H9 (cell line): ENCODE measurements around the gene INTS1. TPM values are rescaled to one million over a fixed set of nuclear protein-coding genes. Genes with fewer than 3 reads are reported as not detected.
A peak's percentile ranks its signal among the peaks of the same experiment; 100 is the strongest.

Source experiments
- DNase-seq: peaks from one replicate; pipeline ENCODE4 v3.0.0-alpha.2; 2017
- H2AFZ ChIP-seq: one replicate; pipeline ENCODE4 v1.6.1; 2013; ENCODE audit warnings: mild to moderate bottlenecking, low read length, control low read depth, moderate library complexity
- H2AK5ac ChIP-seq: 2 replicates; pipeline ENCODE4 v1.6.1; 2013; ENCODE audit warnings: low read length, control low read depth, mixed read lengths; ENCODE audit not compliant: insufficient read length
- H2BK120ac ChIP-seq: one replicate; pipeline ENCODE4 v1.6.1; 2013; ENCODE audit warnings: low read depth, mild to moderate bottlenecking, low read length, control low read depth, inconsistent platforms; ENCODE audit not compliant: poor library complexity, severe bottlenecking
- H2BK12ac ChIP-seq: 2 replicates; pipeline ENCODE4 v1.6.1; 2013; ENCODE audit warnings: low read length, control low read depth, mixed read lengths, low read depth; ENCODE audit not compliant: insufficient read length
- H2BK15ac ChIP-seq: 2 replicates; pipeline ENCODE4 v1.6.1; 2013; ENCODE audit warnings: low read depth, low read length, control low read depth
- H2BK20ac ChIP-seq: one replicate; pipeline ENCODE4 v1.6.1; 2013; ENCODE audit warnings: low read depth, mild to moderate bottlenecking, low read length, control low read depth, inconsistent platforms; ENCODE audit not compliant: poor library complexity, severe bottlenecking
- H2BK5ac ChIP-seq: 2 replicates; pipeline ENCODE4 v1.6.1; 2013; ENCODE audit warnings: low read length, control low read depth, mixed read lengths; ENCODE audit not compliant: insufficient read length
- H3K14ac ChIP-seq: 2 replicates; pipeline ENCODE4 v1.6.1; 2013; ENCODE audit warnings: low read length, control low read depth; ENCODE audit not compliant: insufficient read depth
- H3K18ac ChIP-seq: 2 replicates; pipeline ENCODE4 v1.6.1; 2013; ENCODE audit warnings: low read depth, mild to moderate bottlenecking, mixed read lengths, low read length, control low read depth; ENCODE audit not compliant: insufficient read length
- H3K23ac ChIP-seq: 2 replicates; pipeline ENCODE4 v1.6.1; 2013; ENCODE audit warnings: low read length, control low read depth, mixed read lengths, low read depth; ENCODE audit not compliant: insufficient read length
- H3K23me2 ChIP-seq: 2 replicates; pipeline ENCODE4 v1.6.1; 2013; ENCODE audit warnings: low read depth, mild to moderate bottlenecking, mixed read lengths, low read length, control low read depth; ENCODE audit not compliant: insufficient read length, poor library complexity, severe bottlenecking
- H3K27ac ChIP-seq: 2 replicates; pipeline ENCODE4 v1.5.1; 2013; ENCODE audit warnings: low read length, control low read depth, mixed read lengths, low read depth; ENCODE audit not compliant: insufficient read length
- H3K27me3 ChIP-seq: 2 replicates; pipeline ENCODE4 v1.6.1; 2013; ENCODE audit warnings: low read length, control low read depth, inconsistent platforms; ENCODE audit not compliant: insufficient read depth
- H3K4ac ChIP-seq: 2 replicates; pipeline ENCODE4 v1.6.1; 2013; ENCODE audit warnings: low read depth, mild to moderate bottlenecking, control low read depth, inconsistent platforms, low read length, moderate library complexity
- H3K4me1 ChIP-seq: 2 replicates; pipeline ENCODE4 v1.6.1; 2013; ENCODE audit warnings: low read length, control low read depth, inconsistent platforms; ENCODE audit not compliant: insufficient read depth
- H3K4me2 ChIP-seq: 2 replicates; pipeline ENCODE4 v1.6.1; 2013; ENCODE audit warnings: low read length, control low read depth, mixed read lengths; ENCODE audit not compliant: insufficient read length, insufficient read depth
- H3K56ac ChIP-seq: 2 replicates; pipeline ENCODE4 v1.6.1; 2013; ENCODE audit warnings: low read depth, mild to moderate bottlenecking, mixed read lengths, low read length, control low read depth; ENCODE audit not compliant: insufficient read length
- H3K79me1 ChIP-seq: 2 replicates; pipeline ENCODE4 v1.6.1; 2013; ENCODE audit warnings: low read depth, mild to moderate bottlenecking, moderate library complexity, low read length, control low read depth, inconsistent platforms; ENCODE audit not compliant: insufficient read depth, poor library complexity, severe bottlenecking
- H3K79me2 ChIP-seq: 2 replicates; pipeline ENCODE4 v1.6.1; 2013; ENCODE audit warnings: low read length, control low read depth, inconsistent platforms; ENCODE audit not compliant: insufficient read depth
- H3K9ac ChIP-seq: 2 replicates; pipeline ENCODE4 v1.6.1; 2013; ENCODE audit warnings: low read length, control low read depth, mixed read lengths; ENCODE audit not compliant: insufficient read length; ENCODE audit errors: extremely low read depth
- H3K9me3 ChIP-seq: one replicate; pipeline ENCODE4 v1.6.1; 2013; ENCODE audit warnings: low read depth, low read length, inconsistent platforms; ENCODE audit not compliant: control insufficient read depth
- H3T11ph ChIP-seq: one replicate; pipeline ENCODE4 v1.6.1; 2013; ENCODE audit warnings: mild to moderate bottlenecking, low read length, control low read depth, inconsistent platforms
- H4K20me1 ChIP-seq: one replicate; pipeline ENCODE4 v1.6.1; 2013; ENCODE audit not compliant: control insufficient read depth, insufficient read length, insufficient read depth
- H4K5ac ChIP-seq: 2 replicates; pipeline ENCODE4 v1.6.1; 2013; ENCODE audit warnings: low read depth, mild to moderate bottlenecking, mixed read lengths, low read length, control low read depth; ENCODE audit not compliant: insufficient read length
- H4K8ac ChIP-seq: replicated peaks from 2 replicates; pipeline ENCODE4 v1.6.1; 2013; ENCODE audit warnings: low read length, control low read depth, mixed read lengths, low read depth; ENCODE audit not compliant: insufficient read length
- H4K91ac ChIP-seq: 2 replicates; pipeline ENCODE4 v1.6.1; 2013; ENCODE audit warnings: low read depth, mild to moderate bottlenecking, moderate library complexity, mixed read lengths, low read length, control low read depth; ENCODE audit not compliant: insufficient read length
- H3K27ac Mint-ChIP-seq, 3 experiments: 2 replicates in 2 of 3; 3 replicates in 1 of 3; pipeline ENCODE4 v1.8.0; 2020 to 2021; ENCODE audit warnings: mixed read lengths in 3 of 3, mild to moderate bottlenecking in 1 of 3, moderate library complexity in 1 of 3
- H3K27me3 Mint-ChIP-seq: 2 replicates; pipeline ENCODE4 v1.8.0; 2021; ENCODE audit warnings: low read depth, mild to moderate bottlenecking, moderate library complexity, mixed read lengths
- H3K36me3 Mint-ChIP-seq, 3 experiments: 2 replicates in 2 of 3; 3 replicates in 1 of 3; pipeline ENCODE4 v1.8.0; 2020 to 2021; ENCODE audit warnings: low read depth in 3 of 3, mixed read lengths in 3 of 3; ENCODE audit not compliant: insufficient read depth in 1 of 3
- H3K4me1 Mint-ChIP-seq, 2 experiments: 2 replicates each; pipeline ENCODE4 v1.8.0; 2020; ENCODE audit warnings: mixed read lengths in 2 of 2
- H3K4me3 Mint-ChIP-seq, 2 experiments: 2 replicates in 1 of 2; 3 replicates in 1 of 2; pipeline ENCODE4 v1.8.0; 2020 to 2021; ENCODE audit warnings: mild to moderate bottlenecking in 2 of 2, mixed read lengths in 2 of 2, moderate library complexity in 1 of 2
- H3K9me3 Mint-ChIP-seq, 2 experiments: 2 replicates in 1 of 2; 3 replicates in 1 of 2; pipeline ENCODE4 v1.8.0; 2020; ENCODE audit warnings: mild to moderate bottlenecking in 2 of 2, mixed read lengths in 2 of 2, moderate library complexity in 1 of 2
- CTCF ChIP-seq: fragments of 200-600 bp; sonication (generic); conservative IDR thresholded peaks from 3 replicates; pipeline ENCODE4 v1.8.0; 2021; ENCODE audit warnings: antibody characterized with exemption, mild to moderate bottlenecking
- WGBS: extraction: QIAGEN DNeasy Blood & Tissue Kit; methylation state at CpG from one replicate; pipeline ENCODE4 v1.1.7; 2013; ENCODE audit warnings: missing lambda C conversion rate, low lambda C conversion rate, mixed read lengths; ENCODE audit not compliant: insufficient read length; ENCODE audit errors: extremely low coverage; 5-methylcytosine and 5-hydroxymethylcytosine counted together
- total RNA-seq: library from RNA; stranded (reverse); gene quantifications from 2 replicates; pipeline ENCODE4 v1.2.1, GENCODE V29; 2021

Gene INTS1
- total RNA-seq, 1 experiment from 2014 or later, result 133 TPM

GRCh38 chr7:1488016-1488415, 16.2 kb downstream of the INTS1 start:
- Histone ChIP-seq H3K9me3 (no peaks in the 10 kb centered on the region), H2BK120ac (no peak overlapping the region), H3K27ac (no peak overlapping the region), H3T11ph (no peak overlapping the region), H4K8ac (no peak overlapping the region), H3K56ac (no peak overlapping the region), H3K4ac (no peak overlapping the region), H2BK15ac (no peak overlapping the region), H2AK5ac (no peak overlapping the region), H3K18ac (no peak overlapping the region), H3K27me3 (no peaks in the 10 kb centered on the region), H4K20me1 (peaks cover 3% of the 10 kb centered on the region), H4K91ac (no peak overlapping the region), H4K5ac (no peak overlapping the region), H3K23ac (no peak overlapping the region), H3K23me2 (no peaks in the 10 kb centered on the region), H2BK12ac (no peak overlapping the region), H3K79me2 (no peaks in the 10 kb centered on the region), H3K79me1 (no peaks in the 10 kb centered on the region), H2AFZ (no peak overlapping the region), H2BK5ac (no peak overlapping the region), H3K4me2 (no peak overlapping the region), H3K4me1 (no peaks in the 10 kb centered on the region), H3K14ac (no peak overlapping the region), H3K9ac (no peak overlapping the region), H2BK20ac (no peak overlapping the region)
- Mint-ChIP-seq H3K27me3 (no peaks in the 10 kb centered on the region), H3K36me3 (peaks cover 21 to 73% (median 71%) of the 10 kb centered on the region in 3 experiments; a peak in 6 of 7 replicates), H3K4me1 (no peaks in the 10 kb centered on the region), H3K9me3 (no peaks in the 10 kb centered on the region), H3K4me3 (no peak overlapping the region), H3K27ac (peak overlapping the region in 2 of 3 experiments; percentile 40 to 90; a peak in 1 of 7 replicates)
- no peak for DNase-seq
- WGBS, result no CpG with 5 or more reads among the region's 20 CpGs
- TF ChIP-seq CTCF, result no peak
